Ovary (tissue), 9 donors: Measurements from ENCODE around the gene OSBPL8. TPM values are rescaled to one million over a fixed set of nuclear protein-coding genes. Genes with fewer than 3 reads are reported as not detected.

ENCODE experiments used
- DNase-seq, 5 donors: peaks; one replicate each; pipeline ENCODE4 v3.0.0-alpha.2; 2019 to 2020
- H3K27ac ChIP-seq, 2 donors: fragments of 200-600 bp; one replicate each; pipeline versions ENCODE4 v1.5.1 to v1.8.0; 2019 to 2022
- H3K27me3 ChIP-seq: fragments of 200-600 bp; one replicate; pipeline ENCODE4 v1.8.0; 2022
- H3K36me3 ChIP-seq: fragments of 200-600 bp; sonication (generic); one replicate; pipeline ENCODE4 v1.5.1; 2019
- H3K4me1 ChIP-seq: one replicate; pipeline ENCODE4 v1.8.1; 2013; ENCODE audit warnings: mild to moderate bottlenecking, moderate library complexity; ENCODE audit not compliant: insufficient read depth
- H3K4me3 ChIP-seq: fragments of 200-600 bp; sonication (generic); one replicate; pipeline ENCODE4 v1.5.1; 2017
- H3K9me3 ChIP-seq, 2 donors: fragments of 200-600 bp in 1 of 2; sonication (generic) in 1 of 2; one replicate each; pipeline versions ENCODE4 v1.5.1 to v1.8.1; 2013 to 2019; ENCODE audit warnings: mild to moderate bottlenecking in 1 of 2, moderate library complexity in 1 of 2
- CTCF ChIP-seq, 3 donors: fragments of 450-650 bp in 2 of 3; fragments of 200-600 bp in 1 of 3; IDR thresholded peaks; one replicate each; pipeline versions ENCODE4 v1.5.1 to v1.8.0; 2016 to 2022; ENCODE audit warnings: antibody characterized with exemption in 3 of 3, mild to moderate bottlenecking in 1 of 3
- EP300 ChIP-seq: sonication (generic); formaldehyde crosslinking; IDR thresholded peaks from one replicate; pipeline ENCODE4 v1.6.1; 2017; ENCODE audit warnings: antibody characterized with exemption
- POLR2A ChIP-seq: fragments of 450-650 bp; IDR thresholded peaks from one replicate; pipeline ENCODE4 v1.6.1; 2017; ENCODE audit warnings: antibody characterized with exemption, mild to moderate bottlenecking, moderate library complexity
- WGBS, 3 donors: extraction: QIAGEN DNeasy Blood & Tissue Kit in 1 of 3; methylation state at CpG; one replicate each; pipeline versions ENCODE4 v1.1.5 to v1.1.7; 2013 to 2017; 5-methylcytosine and 5-hydroxymethylcytosine counted together
- intact Hi-C, 4 donors: fragments of 100-400 bp; cut with DNase I; formaldehyde crosslinking; loops; one replicate each; pipeline versions ENCODE4 v1.11.0 to v1.15.1; 2022 to 2023
- polyA plus RNA-seq, 2 donors: library from polyadenylated mRNA; stranded (reverse); fragments of 200-250 nt in 1 of 2; fragments of 350-450 nt in 1 of 2; fragmentation: Illumina TruSeq in 1 of 2; extraction: RNeasy Lipid Tissue Mini Kit (QIAGEN cat#74804) in 1 of 2; gene quantifications; one replicate each; pipeline ENCODE4 v1.2.3, GENCODE V29; 2013 to 2014
- total RNA-seq, 7 donors: library from RNA; depleted of rRNA in 2 of 7; stranded (reverse); fragments of >200 nt in 2 of 7; fragmentation: NEBNext Ultra II Directional in 3 of 7; extraction: Animal tissue kit (Norgen Biotek cat#: 25700) in 3 of 7; gene quantifications; one replicate each; pipeline versions ENCODE4 v1.1.0 to v1.2.4, GENCODE V29; 2016 to 2023
- donor health status: DM: no; HTN: no; CAD: no; lungs with moderate emphysema.
- donor health status: DM: no; HTN: no; CAD: no.
- donor health status: Bipolar disorder and iron deficiency.
- donor health status: DM: yes; HTN: yes; CAD: no.
- donor health status: DM: no; HTN: no; CAD: no.
- donor health status: DM: yes; HTN: yes; CAD: no.

The OSBPL8 gene
- total and polyA plus RNA-seq, 9 donors = 12.5 to 63.0 (median 56.9) TPM

DNA sequence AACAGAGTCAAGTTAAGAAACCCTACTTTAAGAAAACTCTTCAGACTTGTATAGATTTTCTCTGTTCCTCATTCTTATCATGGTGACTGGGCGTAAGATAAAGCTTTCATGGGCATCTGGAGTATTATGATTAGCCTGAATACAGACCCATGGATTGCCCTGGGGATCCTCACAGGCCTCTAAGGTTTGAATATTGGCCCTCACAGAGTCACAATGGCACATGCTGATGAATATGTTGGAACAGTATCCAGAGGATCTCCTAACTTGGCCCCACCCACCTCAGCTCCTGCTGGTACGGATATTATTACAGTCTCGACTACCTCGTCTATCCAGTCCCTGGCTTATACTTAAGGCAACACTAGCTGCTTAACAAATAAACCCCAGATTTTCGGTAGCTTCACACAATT, 8.1 kb downstream of the OSBPL8 start:
- Histone ChIP-seq H3K36me3 (no peaks in the 10 kb centered on the region), H3K27me3 (no peaks in the 10 kb centered on the region), H3K4me1 (peaks cover 1% of the 10 kb centered on the region), H3K4me3 (no peak overlapping the region), H3K9me3 (no peaks in the 10 kb centered on the region), H3K27ac (no peak overlapping the region)
- TF ChIP-seq EP300 = no peak
- DNase-seq = no peak
- WGBS, 3 donors = 91 to 95% (median 94%) methylated on average over 5 of the region's 5 CpGs
- intact Hi-C loops = no loop called here

- H3K4me1 ChIP-seq = peaks cover 1% of the 10 kb centered on the region
- no peaks in the 10 kb centered on the region for H3K36me3 ChIP-seq
- H3K9me3 ChIP-seq = no peaks in the 10 kb centered on the region
- H3K27ac ChIP-seq = no peak overlapping the region
- H3K27me3 ChIP-seq = no peaks in the 10 kb centered on the region
- no peak overlapping the region for H3K4me3 ChIP-seq
- 57 to 76% (median 66%) methylated on average over 4 of the region's 4 CpGs for WGBS, 3 donors
- intact Hi-C loops = no loop called here
- no peak for DNase-seq
- TF ChIP-seq CTCF (IDR thresholded peaks at IDR 0.05) (no peak), EP300 (no peak), POLR2A (no peak)
Measured at GRCh38 chr12:76549131-76549530, 10.4 kb downstream of the OSBPL8 start.

- 90 to 92% (median 91%) methylated on average over 3 of the region's 3 CpGs for WGBS, 3 donors
- Histone ChIP-seq H3K4me1 (peaks cover 1% of the 10 kb centered on the region), H3K9me3 (no peaks in the 10 kb centered on the region), H3K27me3 (no peaks in the 10 kb centered on the region), H3K36me3 (no peaks in the 10 kb centered on the region), H3K27ac (no peak overlapping the region), H3K4me3 (no peak overlapping the region)
- intact Hi-C loops = no loop called here
- no peak for DNase-seq
- no peak for TF ChIP-seq POLR2A
- TF ChIP-seq CTCF (IDR thresholded peaks at IDR 0.05) = no peak
- no peak for TF ChIP-seq EP300
Measured at GRCh38 chr12:76548222-76548837, 11.2 kb downstream of the OSBPL8 start.

DNA sequence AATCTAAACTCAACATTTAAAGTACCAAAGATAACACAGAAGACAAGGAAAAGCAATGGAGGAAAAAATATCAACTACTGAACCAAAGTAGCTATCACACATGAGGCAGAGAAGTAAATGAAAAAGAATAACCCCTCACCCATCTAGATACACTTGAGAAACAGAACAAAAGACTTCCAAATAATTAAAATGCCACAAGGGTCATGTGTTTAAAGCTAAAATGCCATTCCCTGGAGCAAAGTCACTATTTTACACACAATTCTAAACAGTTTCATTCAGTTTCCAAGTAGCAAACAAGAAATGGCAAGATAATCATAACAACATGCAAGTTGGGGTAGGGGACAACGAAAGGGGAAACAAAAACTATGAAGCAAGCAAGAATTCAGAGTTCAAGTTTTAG, 12.0 kb downstream of the OSBPL8 start:
- no peaks in the 10 kb centered on the region for H3K9me3 ChIP-seq
- TF ChIP-seq CTCF (IDR thresholded peaks at IDR 0.05) (no peak), EP300 (no peak), POLR2A (no peak)
- H3K4me3 ChIP-seq = no peak overlapping the region
- no peak overlapping the region for H3K27ac ChIP-seq
- intact Hi-C loops = no loop called here
- 87 to 91% (median 90%) methylated on average over 1 of the region's 1 CpG for WGBS, 3 donors
- H3K36me3 ChIP-seq = no peaks in the 10 kb centered on the region
- H3K27me3 ChIP-seq = no peaks in the 10 kb centered on the region
- DNase-seq = no peak
- H3K4me1 ChIP-seq = peaks cover 1% of the 10 kb centered on the region

DNA sequence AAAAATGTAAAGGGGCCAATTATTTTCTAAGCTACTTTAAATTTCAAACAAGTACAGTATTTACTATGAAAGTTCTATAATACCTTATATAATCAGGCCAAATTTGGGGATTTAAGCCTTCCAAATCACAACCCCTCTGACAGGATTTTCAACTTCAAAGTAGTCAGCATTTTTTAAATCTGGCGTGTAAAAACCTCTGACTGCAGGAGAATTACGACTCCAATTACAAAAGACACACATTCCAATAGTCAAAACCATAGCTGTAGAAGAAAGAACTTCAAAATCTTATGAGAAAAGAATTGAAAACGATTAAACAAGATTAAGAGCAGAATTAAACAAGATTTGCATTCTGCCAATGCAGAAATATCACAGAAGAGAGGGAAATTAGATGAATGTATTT, 12.7 kb downstream of the OSBPL8 start:
- TF ChIP-seq POLR2A (no peak), EP300 (no peak), CTCF (IDR thresholded peaks at IDR 0.05) (no peak)
- H3K36me3 ChIP-seq = no peaks in the 10 kb centered on the region
- H3K4me1 ChIP-seq = peaks cover 1% of the 10 kb centered on the region
- H3K4me3 ChIP-seq = no peak overlapping the region
- no peak for DNase-seq
- intact Hi-C loops = no loop called here
- no peaks in the 10 kb centered on the region for H3K9me3 ChIP-seq
- 79 to 87% (median 84%) methylated on average over 3 of the region's 3 CpGs for WGBS, 3 donors
- no peak overlapping the region for H3K27ac ChIP-seq
- H3K27me3 ChIP-seq = no peaks in the 10 kb centered on the region
